HCT116 (cell line): Measurements from ENCODE around the gene ATRAID. TPM values are rescaled to one million over a fixed set of nuclear protein-coding genes. Genes with fewer than 3 reads are reported as not detected.

ENCODE experiments used
- ATAC-seq: fragments of 200-7000 bp; cut with Tn5 transposase; 2 replicates; pipeline ENCODE4 v1.9.1; 2020; ENCODE audit warnings: mild to moderate bottlenecking, moderate library complexity
- BruUV-seq: library from RNA; stranded (reverse); fragments of 400-500 nt; replicated peaks from 2 replicates; lab custom pipeline; 2021; lab: Mats Ljungman, UMichigan
- CTCF ChIA-PET: fragments of 300-600 bp; sonication (Branson Sonifier 250); formaldehyde crosslinking; loops from one replicate; lab custom pipeline; 2021; ENCODE audit warnings: antibody characterized with exemption; lab: Charles Lee
- POLR2A ChIA-PET: fragments of 300-600, 350-600 bp; sonication (Branson Sonifier 250); formaldehyde crosslinking; loops from one replicate; lab custom pipeline; 2021; ENCODE audit warnings: antibody characterized with exemption; lab: Charles Lee
- RAD21 ChIA-PET, 2 experiments: fragments of 300-600 bp; sonication (Branson Sonifier 250); formaldehyde crosslinking; loops; one replicate each; lab custom pipeline; 2023; ENCODE audit warnings: low total read pairs in 2 of 2; ENCODE audit not compliant: uncharacterized antibody in 2 of 2, unreplicated experiment in 2 of 2, low non-redundant PET in 1 of 2; lab: Charles Lee
- DNase-seq: peaks from one replicate; pipeline ENCODE4 v3.0.0-alpha.2; 2010; ENCODE audit warnings: low read depth, low spot score
- H2AFZ ChIP-seq: fragments of 200-600 bp; shearing (Covaris generic), sonication (generic); 2 replicates; pipeline ENCODE4 v1.6.1; 2017; ENCODE audit warnings: low read depth, mixed run types, mixed read lengths, antibody characterized with exemption, low read length; ENCODE audit not compliant: poor library complexity, severe bottlenecking
- H3K27ac ChIP-seq: 2 replicates; pipeline ENCODE4 v1.5.1; 2012; ENCODE audit warnings: low read depth, low read length
- H3K27me3 ChIP-seq: fragments of 200-600 bp; sonication (generic); 2 replicates; pipeline ENCODE4 v1.6.1; 2016; ENCODE audit warnings: mixed run types, low read length, mixed read lengths; ENCODE audit not compliant: insufficient read depth
- H3K36me3 ChIP-seq, 2 experiments: fragments of 200-500 bp in 1 of 2; fragments of 200-600 bp in 1 of 2; sonication (Bioruptor generic) in 1 of 2; sonication (generic) in 1 of 2; 2 replicates each; pipeline versions ENCODE4 v1.5.1 to v1.6.1; 2014 to 2016; ENCODE audit warnings: low read length in 2 of 2, inconsistent platforms in 1 of 2, mixed read lengths in 1 of 2, mixed run types in 1 of 2; ENCODE audit not compliant: insufficient read depth in 2 of 2, control insufficient read depth in 1 of 2
- H3K4me1 ChIP-seq, 2 experiments: fragments of 200-600 bp in 1 of 2; sonication (generic) in 1 of 2; 2 replicates each; pipeline versions ENCODE4 v1.5.1 to v1.6.1; 2012 to 2017; ENCODE audit warnings: low read length in 2 of 2, inconsistent platforms in 1 of 2, mild to moderate bottlenecking in 1 of 2, mixed read lengths in 1 of 2, mixed run types in 1 of 2, moderate library complexity in 1 of 2; ENCODE audit not compliant: insufficient read depth in 2 of 2, control insufficient read depth in 1 of 2
- H3K4me2 ChIP-seq: fragments of 200-600 bp; sonication (generic); 2 replicates; pipeline ENCODE4 v1.6.1; 2017; ENCODE audit warnings: mixed run types, low read length, mixed read lengths
- H3K4me3 ChIP-seq, 2 experiments: fragments of 200-600 bp in 1 of 2; sonication (generic) in 1 of 2; replicated peaks in 1 of 2; 2 replicates each; pipeline ENCODE4 v1.5.1; 2011 to 2016; ENCODE audit warnings: low read length in 2 of 2, control low read depth in 1 of 2, low read depth in 1 of 2, mild to moderate bottlenecking in 1 of 2, mixed read lengths in 1 of 2, mixed run types in 1 of 2
- H3K79me2 ChIP-seq: fragments of 200-600 bp; sonication (generic); 2 replicates; pipeline ENCODE4 v1.6.1; 2017; ENCODE audit warnings: mild to moderate bottlenecking, mixed run types, low read length, moderate library complexity, mixed read lengths; ENCODE audit not compliant: insufficient read depth
- H3K9ac ChIP-seq: fragments of 200-600 bp; sonication (generic); 2 replicates; pipeline ENCODE4 v1.6.1; 2016; ENCODE audit warnings: low read length, mixed read lengths
- H3K9me2 ChIP-seq: fragments of 200-600 bp; sonication (generic), shearing (Covaris generic); 2 replicates; pipeline ENCODE4 v1.6.1; 2017; ENCODE audit warnings: mixed run types, mild to moderate bottlenecking, moderate library complexity; ENCODE audit not compliant: insufficient read depth
- H3K9me3 ChIP-seq, 2 experiments: fragments of 200-500 bp in 1 of 2; fragments of 200-600 bp in 1 of 2; sonication (Bioruptor generic) in 1 of 2; sonication (generic) in 1 of 2; 2 replicates each; pipeline ENCODE4 v1.6.1; 2014 to 2017; ENCODE audit warnings: low read length in 2 of 2, mixed read lengths in 2 of 2, inconsistent platforms in 1 of 2, low read depth in 1 of 2, mild to moderate bottlenecking in 1 of 2, mixed run types in 1 of 2, moderate library complexity in 1 of 2; ENCODE audit not compliant: control insufficient read depth in 1 of 2, insufficient read depth in 1 of 2
- H4K20me1 ChIP-seq: fragments of 200-600 bp; sonication (generic), shearing (Covaris generic); 2 replicates; pipeline ENCODE4 v1.6.1; 2017; ENCODE audit warnings: mixed run types, mild to moderate bottlenecking, moderate library complexity; ENCODE audit not compliant: insufficient read depth
- ATF3 ChIP-seq: IDR thresholded peaks from 2 replicates; pipeline ENCODE4 v1.6.1; 2012
- CBX3 ChIP-seq: IDR thresholded peaks from 2 replicates; pipeline ENCODE4 v1.6.1; 2012; ENCODE audit warnings: low read depth
- CEBPB ChIP-seq: IDR thresholded peaks from 2 replicates; pipeline ENCODE4 v1.6.1; 2012; ENCODE audit warnings: low read depth
- CTCF ChIP-seq, 3 experiments: fragments of 200-600 bp in 1 of 3; sonication (generic) in 1 of 3; IDR thresholded peaks in 2 of 3; conservative IDR thresholded peaks in 1 of 3; 2 replicates each; pipeline ENCODE4 v1.5.1; 2012 to 2017; ENCODE audit warnings: low read depth in 2 of 3, low read length in 2 of 3, antibody characterized with exemption in 1 of 3, borderline replicate concordance in 1 of 3, control low read depth in 1 of 3, mild to moderate bottlenecking in 1 of 3, mixed read lengths in 1 of 3, mixed run types in 1 of 3, moderate library complexity in 1 of 3; ENCODE audit not compliant: insufficient read depth in 1 of 3
- ELF1 ChIP-seq: IDR thresholded peaks from 2 replicates; pipeline ENCODE4 v1.6.1; 2012; ENCODE audit warnings: low read depth, borderline replicate concordance
- EZH2 ChIP-seq: fragments of 200-600 bp; sonication (generic); IDR thresholded peaks from 2 replicates; pipeline ENCODE4 v1.6.1; 2017; ENCODE audit warnings: antibody characterized with exemption, mixed run types
- EZH2phosphoT487 ChIP-seq: fragments of 200-600 bp; IDR thresholded peaks from 2 replicates; pipeline ENCODE4 v1.6.1; 2018; ENCODE audit warnings: antibody characterized with exemption, borderline replicate concordance
- FOSL1 ChIP-seq: IDR thresholded peaks from 2 replicates; pipeline ENCODE4 v1.6.1; 2012; ENCODE audit warnings: low read depth
- MAX ChIP-seq: IDR thresholded peaks from 2 replicates; pipeline ENCODE4 v1.6.1; 2012
- POLR2AphosphoS5 ChIP-seq: IDR thresholded peaks from 2 replicates; pipeline ENCODE4 v1.6.1; 2011; ENCODE audit warnings: mild to moderate bottlenecking, low read depth, low read length, moderate library complexity
- RAD21 ChIP-seq: IDR thresholded peaks from 2 replicates; pipeline ENCODE4 v1.6.1; 2012; ENCODE audit warnings: low read depth, mild to moderate bottlenecking
- REST ChIP-seq: IDR thresholded peaks from 2 replicates; pipeline ENCODE4 v1.6.1; 2012; ENCODE audit warnings: low read depth
- SRF ChIP-seq: IDR thresholded peaks from 2 replicates; pipeline ENCODE4 v1.6.1; 2012; ENCODE audit warnings: low read depth
- YY1 ChIP-seq: IDR thresholded peaks from 2 replicates; pipeline ENCODE4 v1.6.1; 2011; ENCODE audit warnings: low read length, low read depth, moderate library complexity, mild to moderate bottlenecking; ENCODE audit not compliant: insufficient replicate concordance; ENCODE audit errors: extremely low read depth
- ZFX ChIP-seq: fragments of 450-650 bp; IDR thresholded peaks from 2 replicates; pipeline ENCODE4 v1.6.1; 2017
- intact Hi-C: fragments of 100-400 bp; cut with micrococcal nuclease; formaldehyde crosslinking; loops from 2 replicates; pipeline ENCODE4 v1.10.0; 2022
- total RNA-seq: library from RNA; stranded (reverse); gene quantifications from one replicate; pipeline ENCODE4 v1.2.1, GENCODE V29; 2021; ENCODE audit not compliant: unreplicated experiment

ATRAID gene
- total RNA-seq, 1 experiment from 2014 or later, result 93.6 TPM

GRCh38 chr2:27182346-27182745, 29.5 kb upstream of the ATRAID start:
- Histone ChIP-seq H3K27ac (no peak overlapping the region), H3K9me2 (no peaks in the 10 kb centered on the region), H2AFZ (no peak overlapping the region), H4K20me1 (no peaks in the 10 kb centered on the region), H3K9me3 (no peaks in the 10 kb centered on the region), H3K9ac (no peak overlapping the region), H3K4me3 (no peak overlapping the region), H3K4me2 (no peak overlapping the region), H3K79me2 (no peaks in the 10 kb centered on the region), H3K27me3 (peaks cover 7% of the 10 kb centered on the region; the same call in 1 of the 2 replicates), H3K36me3 (no peaks in the 10 kb centered on the region), H3K4me1 (no peaks in the 10 kb centered on the region)
- TF ChIP-seq ZFX (no peak), RAD21 (no peak), ATF3 (no peak), CBX3 (no peak), EZH2 (no peak)
- intact Hi-C loops, result no loop called here
- BruUV-seq, result no TSS peak
- POLR2A ChIA-PET, result no interaction called here
- CTCF ChIA-PET, result no interaction called here
- DNase-seq, result no peak
- ATAC-seq, result no peak
- RAD21 ChIA-PET, result no interaction called here

- H3K9ac ChIP-seq, result no peak overlapping the region
- H4K20me1 ChIP-seq, result no peaks in the 10 kb centered on the region
- DNase-seq, result no peak
- H3K4me2 ChIP-seq, result no peak overlapping the region
- H3K79me2 ChIP-seq, result no peaks in the 10 kb centered on the region
- H3K9me2 ChIP-seq, result no peaks in the 10 kb centered on the region
- H3K4me1 ChIP-seq, result no peaks in the 10 kb centered on the region
- H2AFZ ChIP-seq, result no peak overlapping the region
- peaks cover 2% of the 10 kb centered on the region; the same call in 1 of the 2 replicates for H3K27me3 ChIP-seq
- no peaks in the 10 kb centered on the region for H3K36me3 ChIP-seq
- RAD21 ChIA-PET, result no interaction called here
- no peak for ATAC-seq
- CTCF ChIA-PET, result no interaction called here
- no TSS peak for BruUV-seq
- H3K9me3 ChIP-seq, result no peaks in the 10 kb centered on the region
- POLR2A ChIA-PET, result no interaction called here
- no peak overlapping the region for H3K4me3 ChIP-seq
- no peak overlapping the region for H3K27ac ChIP-seq
- intact Hi-C loops, result no loop called here
- no peak for TF ChIP-seq REST
- no peak for TF ChIP-seq YY1
- no peak for TF ChIP-seq CEBPB
- no peak for TF ChIP-seq MAX
- TF ChIP-seq POLR2AphosphoS5, result no peak
- no peak for TF ChIP-seq EZH2phosphoT487
- no peak for TF ChIP-seq ZFX
- TF ChIP-seq RAD21, result no peak
- no peak for TF ChIP-seq ATF3
- no peak for TF ChIP-seq FOSL1
- no peak for TF ChIP-seq CTCF (IDR thresholded peaks at IDR 0.05 in 2 of 3, conservative IDR thresholded peaks at IDR 0.05 in 1 of 3; ENCODE audit: borderline replicate concordance in 1 of 3, insufficient read depth in 1 of 3, low read depth in 2 of 3, low read length in 2 of 3)
- no peak for TF ChIP-seq SRF
- no peak for TF ChIP-seq ELF1
These were observed 27.7 kb upstream of the ATRAID start for GRCh38 chr2:27184115-27184514.
